ENCODE results near the gene MYH7. TPM values are rescaled to one million over a fixed set of nuclear protein-coding genes. Genes with fewer than 3 reads are reported as not detected.
"Not testable (repeated sequence)": the region's sequence is repeated elsewhere in the genome, so short reads cannot be mapped to it uniquely, and the experiment has no call there.

MYH7 gene
- total and polyA plus RNA-seq, 9 donors: 0.92 to 1.1 (median 0.95) TPM; not detected in 5

DNA sequence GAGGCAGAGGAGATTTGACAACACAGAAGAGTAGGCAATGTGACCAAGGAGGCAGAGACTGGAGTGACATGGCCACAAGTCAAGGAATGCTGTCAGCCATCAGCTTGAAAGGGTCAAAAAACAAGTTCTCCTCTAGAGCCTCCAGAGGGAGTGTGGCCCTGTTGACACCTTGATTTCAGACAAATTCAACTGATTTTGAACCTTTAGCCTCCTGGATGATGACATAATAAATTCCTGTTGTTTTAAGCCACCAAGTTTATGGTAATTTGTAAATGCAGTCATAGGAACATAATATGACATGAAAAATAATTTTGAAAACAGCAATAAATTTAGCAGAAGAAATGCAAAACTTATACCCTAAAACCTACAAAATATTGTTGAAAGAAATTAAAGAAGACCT lies 25.5 kb upstream of the MYH7 start:
- DNase-seq: no peak
- Histone ChIP-seq H3K4me1 (ENCODE audit: insufficient read depth) (no peaks in the 10 kb centered on the region), H3K36me3 (no peaks in the 10 kb centered on the region), H3K27me3 (no peaks in the 10 kb centered on the region), H3K27ac (no peak overlapping the region), H3K9me3 (no peaks in the 10 kb centered on the region), H3K4me3 (no peak overlapping the region)
- intact Hi-C loops (cut with DNase I): loop anchor here in 3 of 4 donors (10.0 kb wide), 2 partner anchors 136 to 196 kb away; partner anchors contain the start of gene PABPN1 (in 3 of the 3)
- TF ChIP-seq POLR2A (IDR thresholded peaks at IDR 0.05) (no peak), EP300 (IDR thresholded peaks at IDR 0.05) (no peak)
- TF ChIP-seq, protein P1, sequence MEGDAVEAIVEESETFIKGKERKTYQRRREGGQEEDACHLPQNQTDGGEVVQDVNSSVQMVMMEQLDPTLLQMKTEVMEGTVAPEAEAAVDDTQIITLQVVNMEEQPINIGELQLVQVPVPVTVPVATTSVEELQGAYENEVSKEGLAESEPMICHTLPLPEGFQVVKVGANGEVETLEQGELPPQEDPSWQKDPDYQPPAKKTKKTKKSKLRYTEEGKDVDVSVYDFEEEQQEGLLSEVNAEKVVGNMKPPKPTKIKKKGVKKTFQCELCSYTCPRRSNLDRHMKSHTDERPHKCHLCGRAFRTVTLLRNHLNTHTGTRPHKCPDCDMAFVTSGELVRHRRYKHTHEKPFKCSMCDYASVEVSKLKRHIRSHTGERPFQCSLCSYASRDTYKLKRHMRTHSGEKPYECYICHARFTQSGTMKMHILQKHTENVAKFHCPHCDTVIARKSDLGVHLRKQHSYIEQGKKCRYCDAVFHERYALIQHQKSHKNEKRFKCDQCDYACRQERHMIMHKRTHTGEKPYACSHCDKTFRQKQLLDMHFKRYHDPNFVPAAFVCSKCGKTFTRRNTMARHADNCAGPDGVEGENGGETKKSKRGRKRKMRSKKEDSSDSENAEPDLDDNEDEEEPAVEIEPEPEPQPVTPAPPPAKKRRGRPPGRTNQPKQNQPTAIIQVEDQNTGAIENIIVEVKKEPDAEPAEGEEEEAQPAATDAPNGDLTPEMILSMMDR (IDR thresholded peaks at IDR 0.05): no peak

DNA sequence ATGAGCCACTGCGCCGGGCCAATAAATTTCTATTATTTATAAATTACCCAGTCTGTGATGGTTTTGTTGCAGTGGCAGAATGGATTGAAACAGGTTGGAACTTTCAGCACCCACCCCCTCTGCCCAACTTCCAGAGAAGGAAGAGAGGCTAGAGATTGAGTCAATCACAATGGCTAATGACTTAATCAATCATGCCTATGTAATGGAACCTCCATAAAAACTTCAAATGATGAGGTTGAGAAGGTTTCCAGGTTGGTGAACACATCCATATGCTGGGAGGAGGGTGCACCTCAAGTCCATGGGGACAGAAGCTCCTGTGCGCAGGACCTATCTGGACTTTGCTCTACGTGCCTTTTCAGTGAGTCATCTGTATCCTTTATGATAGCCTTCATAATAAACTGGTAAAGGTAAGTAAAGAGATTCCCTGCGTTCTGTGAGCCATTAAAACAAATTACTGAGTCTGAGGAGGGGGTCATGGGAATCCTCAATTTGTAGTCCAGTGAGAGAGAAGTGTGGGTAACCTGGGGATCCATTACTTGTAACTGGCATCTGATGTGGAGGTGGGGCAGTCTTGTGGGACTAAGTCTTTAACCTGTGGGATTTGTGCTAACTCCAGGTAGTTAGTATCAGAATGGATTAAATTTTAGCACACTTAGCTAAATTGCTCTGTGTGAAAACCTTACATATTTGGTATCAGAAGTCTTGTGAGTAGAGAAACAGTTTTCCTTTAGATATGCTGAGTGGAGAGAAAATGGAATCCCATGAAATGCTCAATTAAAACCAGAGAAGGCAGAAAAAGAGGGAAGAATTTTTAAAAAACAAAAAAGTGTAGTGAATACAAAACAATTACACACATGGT lies 22.4 kb upstream of the MYH7 start:
- intact Hi-C loops (cut with DNase I): no loop called here
- WGBS, 3 donors: 65 to 72% (median 68%) methylated on average over 5 of the region's 5 CpGs

DNA sequence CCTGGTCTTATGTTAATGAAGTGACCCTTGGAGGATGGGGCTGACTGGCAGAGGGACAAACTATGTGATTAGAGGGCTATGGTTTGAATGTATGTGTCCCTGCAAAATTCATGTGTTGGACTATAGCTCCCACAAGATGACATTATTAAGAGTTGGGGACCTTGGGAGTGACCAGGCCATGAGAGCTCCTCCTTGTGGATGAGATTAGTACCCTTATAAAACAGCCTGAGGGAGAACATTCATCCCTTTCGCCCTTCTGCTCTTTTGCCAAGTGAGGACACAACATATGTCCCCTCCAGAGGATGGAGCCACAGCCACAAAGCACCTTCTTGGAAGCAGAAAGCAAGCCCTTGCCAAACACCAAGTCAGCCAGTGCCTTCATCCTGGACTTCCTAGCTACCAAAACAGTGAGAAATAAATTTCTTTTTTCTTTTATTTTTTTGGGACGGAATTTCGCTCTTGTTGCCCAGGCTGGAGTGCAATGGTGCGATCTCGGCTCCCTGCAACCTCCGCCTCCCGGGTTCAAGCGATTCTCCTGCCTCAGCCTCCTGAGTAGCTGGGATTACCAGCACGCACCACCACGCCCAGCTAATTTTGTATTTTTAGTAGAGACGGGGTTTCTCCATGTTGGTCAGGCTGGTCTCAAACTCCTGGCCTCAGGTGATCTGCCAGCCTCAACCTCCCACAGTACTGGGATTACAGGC lies 21.6 kb upstream of the MYH7 start:
- H3K4me3 ChIP-seq; H3K4me1 ChIP-seq (ENCODE audit: insufficient read depth); intact Hi-C loops (cut with DNase I); H3K27ac ChIP-seq; H3K27me3 ChIP-seq; DNase-seq; H3K9me3 ChIP-seq; H3K36me3 ChIP-seq: not testable (repeated sequence)
- WGBS, 3 donors: 82 to 87% (median 86%) methylated on average over 11 of the region's 11 CpGs

More for the DNA sequence above, 22.4 kb upstream of the MYH7 start:
- no peak for DNase-seq
- H3K4me1 ChIP-seq (ENCODE audit: insufficient read depth): no peaks in the 10 kb centered on the region
- no peaks in the 10 kb centered on the region for H3K27me3 ChIP-seq
- no peaks in the 10 kb centered on the region for H3K36me3 ChIP-seq
- H3K4me3 ChIP-seq: no peak overlapping the region
- no peak overlapping the region for H3K27ac ChIP-seq
- TF ChIP-seq EP300 (IDR thresholded peaks at IDR 0.05) (no peak), POLR2A (IDR thresholded peaks at IDR 0.05) (no peak)
- TF ChIP-seq, protein P1 (IDR thresholded peaks at IDR 0.05): no peak
- H3K9me3 ChIP-seq: no peaks in the 10 kb centered on the region

DNA sequence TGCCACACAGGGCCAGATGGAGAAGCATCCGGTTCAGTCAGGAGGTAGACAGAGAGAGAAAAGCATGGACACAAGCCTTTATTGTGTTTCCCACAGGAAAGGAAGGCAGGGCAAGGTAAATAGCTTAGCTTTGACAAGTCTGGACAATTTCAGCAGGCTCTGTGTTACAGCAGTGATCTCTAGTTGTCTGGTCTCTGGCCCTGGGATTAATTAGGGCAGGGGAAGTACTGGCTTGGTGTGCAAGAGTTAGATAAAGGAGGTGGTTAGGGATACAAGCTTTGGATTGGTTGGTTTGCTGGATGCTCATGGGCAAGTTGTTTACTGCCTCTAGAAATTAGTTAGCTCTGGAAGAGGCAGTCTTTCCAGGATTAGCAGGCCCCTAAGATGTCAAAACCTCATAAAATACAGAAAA lies 19.0 kb upstream of the MYH7 start:
- Histone ChIP-seq H3K4me1 (ENCODE audit: insufficient read depth) (no peaks in the 10 kb centered on the region), H3K9me3 (no peaks in the 10 kb centered on the region), H3K4me3 (no peak overlapping the region), H3K27me3 (no peaks in the 10 kb centered on the region), H3K27ac (no peak overlapping the region), H3K36me3 (no peaks in the 10 kb centered on the region)
- WGBS, 3 donors: 9 to 24% (median 19%) methylated on average over 1 of the region's 1 CpG
- TF ChIP-seq, protein P1 (IDR thresholded peaks at IDR 0.05): no peak
- no peak for DNase-seq
- intact Hi-C loops (cut with DNase I): no loop called here

DNA sequence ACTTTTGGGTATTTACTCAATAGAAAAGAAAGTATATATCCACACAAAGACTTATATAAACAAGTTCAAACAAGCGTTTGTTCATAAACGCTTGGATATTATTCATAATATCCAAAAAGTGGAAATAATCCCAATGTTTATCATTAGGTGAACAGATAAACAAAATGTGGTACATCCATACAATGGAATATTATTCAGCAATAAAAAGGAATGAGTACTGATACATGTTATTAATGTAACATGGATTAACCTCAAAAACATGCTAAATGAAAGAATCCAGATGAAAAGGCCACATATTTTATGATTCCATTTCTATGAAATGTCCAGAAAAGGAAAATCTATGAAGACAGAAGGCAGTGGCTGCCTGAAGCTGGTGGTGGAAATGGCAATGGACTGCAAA lies 16.8 kb upstream of the MYH7 start:
- Histone ChIP-seq H3K36me3 (no peaks in the 10 kb centered on the region), H3K4me3 (no peak overlapping the region), H3K9me3 (no peaks in the 10 kb centered on the region), H3K4me1 (ENCODE audit: insufficient read depth) (no peaks in the 10 kb centered on the region), H3K27me3 (no peaks in the 10 kb centered on the region), H3K27ac (no peak overlapping the region)
- 90 to 93% (median 93%) methylated on average over 2 of the region's 2 CpGs for WGBS, 3 donors
- intact Hi-C loops (cut with DNase I): no loop called here
- DNase-seq: no peak
- TF ChIP-seq EP300 (IDR thresholded peaks at IDR 0.05) (no peak), POLR2A (IDR thresholded peaks at IDR 0.05) (no peak)
- TF ChIP-seq, protein P1 (IDR thresholded peaks at IDR 0.05): no peak

All from ovary (tissue), 9 donors.